Body of pancreas (tissue), 4 donors: ENCODE data around the gene NRP1.

ENCODE experiments used
- CTCF ChIP-seq, 7 experiments: fragments of 450-650 bp in 4 of 7; fragments of 200-600 bp in 3 of 7; sonication (generic) in 3 of 7; IDR thresholded peaks; one replicate each; pipeline ENCODE4 v1.5.1; 2016 to 2019; ENCODE audit warnings: antibody characterized with exemption in 7 of 7
- POLR2A ChIP-seq, 3 donors: fragments of 450-650 bp; IDR thresholded peaks; one replicate each; pipeline ENCODE4 v1.6.1; 2016; ENCODE audit warnings: antibody characterized with exemption in 3 of 3, mild to moderate bottlenecking in 2 of 3

- TF ChIP-seq CTCF (IDR thresholded peaks at IDR 0.05) = no peak
- TF ChIP-seq POLR2A (IDR thresholded peaks at IDR 0.05) = no peak
Observed at GRCh38 chr10:33150146-33150545, 184.3 kb downstream of the NRP1 start.
